Ascending aorta (tissue), 2 donors: ENCODE data around the gene MSANTD3. TPM values are rescaled to one million over a fixed set of nuclear protein-coding genes. Genes with fewer than 3 reads are reported as not detected.

ENCODE experiments used
- DNase-seq, 2 donors: peaks; one replicate each; pipeline ENCODE4 v3.0.0-alpha.2; 2019; ENCODE audit warnings: low spot score in 2 of 2
- H3K27ac ChIP-seq, 2 donors: fragments of 200-600 bp; sonication (generic); one replicate each; pipeline ENCODE4 v1.5.1; 2016 to 2017; ENCODE audit warnings: mild to moderate bottlenecking in 1 of 2
- H3K27me3 ChIP-seq: fragments of 200-600 bp; sonication (generic); one replicate; pipeline ENCODE4 v1.5.1; 2017
- H3K36me3 ChIP-seq, 2 donors: fragments of 200-600 bp; sonication (generic); one replicate each; pipeline ENCODE4 v1.5.1; 2016
- H3K4me1 ChIP-seq, 2 donors: fragments of 200-600 bp; sonication (generic); one replicate each; pipeline ENCODE4 v1.5.1; 2016 to 2017; ENCODE audit warnings: mild to moderate bottlenecking in 1 of 2
- H3K4me3 ChIP-seq, 2 donors: fragments of 200-600 bp; sonication (generic); one replicate each; pipeline ENCODE4 v1.5.1; 2016 to 2017; ENCODE audit warnings: mild to moderate bottlenecking in 1 of 2
- H3K9me3 ChIP-seq, 2 donors: fragments of 200-600 bp; sonication (generic); one replicate each; pipeline ENCODE4 v1.5.1; 2016
- CTCF ChIP-seq, 3 experiments: fragments of 200-600 bp in 2 of 3; fragments of 450-650 bp in 1 of 3; sonication (generic) in 2 of 3; IDR thresholded peaks; one replicate each; pipeline ENCODE4 v1.5.1; 2016 to 2019; ENCODE audit warnings: antibody characterized with exemption in 3 of 3, mild to moderate bottlenecking in 1 of 3, moderate library complexity in 1 of 3
- intact Hi-C: fragments of 100-400 bp; cut with DNase I; formaldehyde crosslinking; loops from one replicate; pipeline ENCODE4 v1.15.1; 2023
- total RNA-seq: library from RNA; depleted of rRNA; stranded (reverse); fragments of >200 nt; gene quantifications from one replicate; pipeline ENCODE4 v1.1.0, GENCODE V29; 2016

The MSANTD3 gene
- total RNA-seq, 1 donor from 2014 or later = 2.8 TPM

- H3K9me3 ChIP-seq = no peaks in the 10 kb centered on the region
Measured at GRCh38 chr9:100492952-100493351, 66.0 kb downstream of the MSANTD3 start.

GRCh38 chr9:100498592-100498991 lies 71.6 kb downstream of the MSANTD3 start:
- TF ChIP-seq CTCF (IDR thresholded peaks at IDR 0.05) = no peak
- Histone ChIP-seq H3K4me3 (no peak overlapping the region), H3K9me3 (no peaks in the 10 kb centered on the region), H3K27me3 (no peaks in the 10 kb centered on the region), H3K36me3 (no peaks in the 10 kb centered on the region), H3K4me1 (no peaks in the 10 kb centered on the region), H3K27ac (no peak overlapping the region)
- intact Hi-C loops = no loop called here
- no peak for DNase-seq

More at GRCh38 chr9:100492952-100493351, 66.0 kb downstream of the MSANTD3 start:
- Histone ChIP-seq H3K27ac (no peak overlapping the region), H3K27me3 (no peaks in the 10 kb centered on the region), H3K36me3 (no peaks in the 10 kb centered on the region), H3K4me1 (no peaks in the 10 kb centered on the region), H3K4me3 (no peak overlapping the region)
- peak in 1 of 3 experiments; percentile 10 for TF ChIP-seq CTCF (IDR thresholded peaks at IDR 0.05)
- intact Hi-C loops = no loop called here
- no peak for DNase-seq

- no peaks in the 10 kb centered on the region for H3K4me1 ChIP-seq
Measured at GRCh38 chr9:100499460-100499859, 72.5 kb downstream of the MSANTD3 start.

GRCh38 chr9:100499866-100500265 lies 72.9 kb downstream of the MSANTD3 start:
- no peak for DNase-seq
- no peak overlapping the region for H3K4me3 ChIP-seq
- H3K27ac ChIP-seq = no peak overlapping the region
- intact Hi-C loops = no loop called here
- H3K27me3 ChIP-seq = no peaks in the 10 kb centered on the region
- TF ChIP-seq CTCF (IDR thresholded peaks at IDR 0.05) = no peak
- no peaks in the 10 kb centered on the region for H3K9me3 ChIP-seq
- no peaks in the 10 kb centered on the region for H3K4me1 ChIP-seq
- no peaks in the 10 kb centered on the region for H3K36me3 ChIP-seq

More at GRCh38 chr9:100499460-100499859, 72.5 kb downstream of the MSANTD3 start:
- H3K4me3 ChIP-seq = no peak overlapping the region
- H3K9me3 ChIP-seq = no peaks in the 10 kb centered on the region
- H3K27ac ChIP-seq = no peak overlapping the region
- DNase-seq = no peak
- TF ChIP-seq CTCF (IDR thresholded peaks at IDR 0.05) = no peak
- H3K27me3 ChIP-seq = no peaks in the 10 kb centered on the region
- H3K36me3 ChIP-seq = no peaks in the 10 kb centered on the region
- intact Hi-C loops = no loop called here

Other genes with a start within 250 kb of the MSANTD3 start
- gene TEX10, start 74.2 kb upstream of the MSANTD3 start, total RNA-seq = 2.3 TPM
- gene TMEFF1, start 46.0 kb downstream of the MSANTD3 start, total RNA-seq = not detected
- not detected for gene CAVIN4, start 150.9 kb downstream of the MSANTD3 start, total RNA-seq